Measurements from ENCODE around the gene KCMF1. TPM values are rescaled to one million over a fixed set of nuclear protein-coding genes. Genes with fewer than 3 reads are reported as not detected.
A peak's percentile ranks its signal among the peaks of the same experiment; 100 is the strongest.

KCMF1 gene
- total and polyA plus RNA-seq, 10 of the 15 experiments (the other 5 are each of a cell fraction or from before 2014, with no cell fraction given) = 8.4 to 124 (median 43.0) TPM

- TF ChIP-seq MLLT1 (IDR thresholded peaks at IDR 0.05) = no peak
- TF ChIP-seq RFX5 (IDR thresholded peaks at IDR 0.05; ENCODE audit: low read depth, low read length) = no peak
- peak; percentile 93 for TF ChIP-seq JUNB (IDR thresholded peaks at IDR 0.05)
- no peak for TF ChIP-seq MEF2A (IDR thresholded peaks at IDR 0.05; ENCODE audit: insufficient read depth, low read depth, low read length)
- TF ChIP-seq NFYA (IDR thresholded peaks at IDR 0.05; ENCODE audit: borderline replicate concordance, low read depth, low read length) = no peak
- 0 out of 2 replicates have a peak, but pooled peaks have one; percentile 24 for TF ChIP-seq PML (IDR thresholded peaks at IDR 0.05; ENCODE audit: low read length)
- TF ChIP-seq ATF7 (IDR thresholded peaks at IDR 0.05; ENCODE audit: low read depth) = peak; percentile 77
- TF ChIP-seq NFIC (IDR thresholded peaks at IDR 0.05; ENCODE audit: low read depth, low read length) = peak; percentile 92
- TF ChIP-seq TCF7 (IDR thresholded peaks at IDR 0.05; ENCODE audit: borderline replicate concordance) = peak; percentile 41; the same call in 1 of the 2 replicates
- no peak for TF ChIP-seq TCF3 (IDR thresholded peaks at IDR 0.05; ENCODE audit: borderline replicate concordance, insufficient read depth, low read depth, low read length)
- no peak for TF ChIP-seq IRF3 (IDR thresholded peaks at IDR 0.05)
- TF ChIP-seq ETV6 (conservative IDR thresholded peaks at IDR 0.05 in 1 of 2, IDR thresholded peaks at IDR 0.05 in 1 of 2; ENCODE audit: borderline replicate concordance in 1 of 2, low read depth in 1 of 2) = no peak
- TF ChIP-seq CEBPB (IDR thresholded peaks at IDR 0.05; ENCODE audit: borderline replicate concordance in 1 of 2, low read depth in 2 of 2, low read length in 2 of 2) = no peak
- no peak for TF ChIP-seq EZH2 (IDR thresholded peaks at IDR 0.05; ENCODE audit: borderline replicate concordance, control insufficient read depth, low read depth, low read length)
- no peak for TF ChIP-seq MAX (IDR thresholded peaks at IDR 0.05; ENCODE audit: low read depth, low read length)
- no peak; the same call in 1 of the 2 replicates for TF ChIP-seq CBFB (IDR thresholded peaks at IDR 0.05; ENCODE audit: low read depth)
- peak; percentile 55; the same call in 1 of the 2 replicates for TF ChIP-seq RELB (IDR thresholded peaks at IDR 0.05; ENCODE audit: low read depth)
- no peak for TF ChIP-seq KLF5 (IDR thresholded peaks at IDR 0.05; ENCODE audit: partially characterized antibody)
- TF ChIP-seq NR2C1 (IDR thresholded peaks at IDR 0.05) = no peak
- peak; percentile 48; the same call in 1 of the 2 replicates for TF ChIP-seq CREM (IDR thresholded peaks at IDR 0.05; ENCODE audit: low read depth)
- peak; percentile 72; the same call in 1 of the 2 replicates for TF ChIP-seq MYB (IDR thresholded peaks at IDR 0.05; ENCODE audit: borderline replicate concordance, low read depth, low read length)
- TF ChIP-seq SMAD5 (IDR thresholded peaks at IDR 0.05; ENCODE audit: low read depth) = no peak
- no peak for TF ChIP-seq ZZZ3 (IDR thresholded peaks at IDR 0.05; ENCODE audit: control insufficient read depth, insufficient read length, low read depth)
- no peak for TF ChIP-seq MXI1 (IDR thresholded peaks at IDR 0.05; ENCODE audit: low read depth, low read length)
- no peak for TF ChIP-seq HDAC2 (IDR thresholded peaks at IDR 0.05)
- peak; percentile 61; the same call in 1 of the 2 replicates for TF ChIP-seq MTA2 (IDR thresholded peaks at IDR 0.05; ENCODE audit: low read depth)
- TF ChIP-seq SREBF1 (IDR thresholded peaks at IDR 0.05; ENCODE audit: low read length) = no peak
- no peak for TF ChIP-seq NFYB (IDR thresholded peaks at IDR 0.05; ENCODE audit: insufficient read depth, low read depth, low read length)
These were observed 32.6 kb upstream of the KCMF1 start (continued) for GRCh38 chr2:84938194-84938879.
